ENCODE data around the gene ATXN7L1. TPM values are rescaled to one million over a fixed set of nuclear protein-coding genes. Genes with fewer than 3 reads are reported as not detected.

Gene ATXN7L1
- total RNA-seq, 1 donor from 2014 or later = 16.3 TPM

DNA sequence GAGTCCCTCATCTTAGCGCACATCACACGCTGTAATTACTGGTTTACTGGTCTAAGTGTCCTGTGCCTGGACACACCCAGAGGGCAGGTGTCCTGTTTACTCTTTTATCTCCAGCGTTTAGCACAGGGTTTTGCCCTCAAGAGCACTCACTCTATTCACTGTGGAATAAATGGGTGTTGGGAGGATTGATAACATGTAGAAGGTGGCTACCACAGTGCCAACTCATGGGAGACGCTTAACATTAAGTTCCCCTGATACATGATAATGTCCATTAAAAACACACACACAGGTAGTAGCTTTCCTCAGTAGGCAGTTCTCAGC lies 199.0 kb downstream of the ATXN7L1 start:
- no peak for DNase-seq (ENCODE audit: low spot score)

- DNase-seq (ENCODE audit: low spot score) = no peak
These were observed 200.4 kb downstream of the ATXN7L1 start for GRCh38 chr7:105675934-105676371.

GRCh38 chr7:105674200-105674920 lies 202.0 kb downstream of the ATXN7L1 start:
- no peak for DNase-seq (ENCODE audit: low spot score)

GRCh38 chr7:105673367-105674084 lies 202.9 kb downstream of the ATXN7L1 start:
- DNase-seq (ENCODE audit: low spot score) = peak; percentile 35

GRCh38 chr7:105672801-105673200 lies 203.6 kb downstream of the ATXN7L1 start:
- DNase-seq (ENCODE audit: low spot score) = no peak

DNA sequence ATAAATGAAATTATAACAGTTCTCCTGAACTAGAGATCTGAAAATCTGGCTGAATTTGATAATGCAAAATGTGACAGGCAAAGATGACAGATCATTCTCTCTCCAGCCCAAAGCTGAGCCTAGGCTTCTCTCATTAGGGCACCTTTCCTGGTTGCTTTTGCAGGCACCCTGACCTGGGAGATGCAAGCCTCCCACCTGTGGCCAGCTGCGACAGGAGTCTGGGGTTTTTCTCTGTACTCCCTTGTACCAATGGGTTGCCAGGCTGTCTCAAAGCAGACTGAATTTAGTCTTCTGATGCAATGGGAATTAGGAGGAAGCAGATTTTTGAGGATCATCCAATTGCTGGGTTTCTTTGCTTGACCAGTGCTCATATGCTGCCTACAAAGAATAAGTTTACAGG lies 210.1 kb downstream of the ATXN7L1 start:
- DNase-seq (ENCODE audit: low spot score) = no peak

- no peak for DNase-seq (ENCODE audit: low spot score)
These were observed 210.7 kb downstream of the ATXN7L1 start for GRCh38 chr7:105665684-105666083.

DNA sequence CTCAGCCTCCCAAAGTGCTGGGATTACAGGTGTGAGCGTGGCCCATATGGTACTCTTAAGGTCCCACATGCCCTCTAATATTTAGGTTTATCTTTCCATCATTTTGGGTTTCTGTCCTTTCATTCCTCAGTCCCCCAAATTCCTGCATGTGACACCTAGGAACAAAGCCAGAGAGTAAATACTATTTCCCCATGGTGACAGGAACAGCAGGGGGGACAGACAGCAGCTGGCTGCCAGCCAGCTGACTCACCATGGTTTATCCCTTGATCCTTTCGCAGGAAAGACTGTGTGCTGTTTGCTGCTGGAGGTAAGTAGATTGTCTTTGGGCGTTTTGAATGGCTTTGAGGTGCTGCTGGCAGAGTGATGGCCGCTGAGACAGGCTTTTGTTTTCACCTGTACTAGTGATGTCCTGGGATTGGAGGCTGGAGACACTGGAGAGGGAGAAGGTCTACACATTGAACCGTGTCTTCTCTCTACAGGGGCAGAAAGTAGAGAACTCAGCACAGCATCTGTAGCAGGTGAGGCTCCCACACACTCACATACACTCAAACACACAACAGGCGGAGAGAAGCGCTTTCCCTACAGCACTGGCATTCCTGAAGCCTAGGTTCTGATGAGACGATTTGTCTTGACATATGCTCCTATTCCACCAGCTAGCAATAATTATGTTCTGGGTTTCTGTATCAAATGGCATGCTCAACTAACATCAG lies 211.4 kb downstream of the ATXN7L1 start:
- no peak for DNase-seq (ENCODE audit: low spot score)

- no peak for DNase-seq (ENCODE audit: low spot score)
These were observed 213.4 kb downstream of the ATXN7L1 start for GRCh38 chr7:105662998-105663397.

DNA sequence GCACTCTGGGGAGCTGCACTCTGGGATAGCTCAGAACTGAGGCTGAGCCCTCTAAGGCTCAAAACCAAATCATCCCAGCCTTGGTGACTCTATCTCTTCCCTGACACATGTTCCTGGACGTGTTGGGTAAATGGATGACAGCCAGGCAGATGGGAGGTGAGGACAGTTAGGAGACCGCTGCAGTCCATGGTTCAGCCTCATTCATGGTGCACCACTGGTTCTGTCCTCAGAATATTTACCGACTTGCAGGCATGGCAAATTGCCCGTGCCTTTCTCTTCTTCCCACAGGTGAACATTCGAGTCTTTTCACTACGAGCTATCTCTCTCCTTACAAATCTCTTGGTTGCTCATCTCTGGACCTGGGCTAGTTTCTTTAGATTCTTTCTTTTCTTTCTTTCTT lies 214.8 kb downstream of the ATXN7L1 start:
- no peak for DNase-seq (ENCODE audit: low spot score)

DNA sequence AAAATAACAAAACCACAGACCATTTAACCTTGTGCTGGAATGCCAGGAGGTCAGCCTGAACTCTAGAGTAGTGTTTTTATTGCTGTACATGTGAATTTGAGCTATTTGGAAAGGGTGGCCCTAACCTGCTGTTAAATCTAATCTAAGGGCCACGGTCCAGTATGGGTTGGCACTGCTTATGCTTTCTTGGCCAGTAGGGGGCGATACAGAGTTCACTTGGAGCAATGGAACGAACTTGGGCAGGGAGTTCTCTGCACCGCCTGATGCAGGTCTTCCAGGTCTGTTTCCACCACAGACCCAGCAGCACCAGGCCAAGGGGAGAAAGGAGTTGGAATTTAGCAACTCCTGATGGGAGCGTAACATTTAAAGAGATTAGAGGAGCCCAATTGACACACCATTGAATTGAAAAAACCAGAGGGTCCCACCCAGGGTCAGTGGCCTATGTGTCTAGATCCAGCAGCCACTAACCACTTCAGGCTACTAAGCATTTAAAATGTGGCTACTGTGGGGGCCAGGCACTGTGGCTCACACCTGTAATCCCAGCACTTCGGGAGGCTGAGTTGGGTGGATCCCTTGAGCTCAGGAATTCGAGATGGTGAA lies 219.4 kb downstream of the ATXN7L1 start:
- peak; percentile 54 for DNase-seq (ENCODE audit: low spot score)

GRCh38 chr7:105655500-105656380 lies 220.7 kb downstream of the ATXN7L1 start:
- no peak for DNase-seq (ENCODE audit: low spot score)

- no peak for DNase-seq (ENCODE audit: low spot score)
These were observed 221.3 kb downstream of the ATXN7L1 start for GRCh38 chr7:105655067-105655466.

GRCh38 chr7:105654095-105654686 lies 222.2 kb downstream of the ATXN7L1 start:
- DNase-seq (ENCODE audit: low spot score) = no peak

DNA sequence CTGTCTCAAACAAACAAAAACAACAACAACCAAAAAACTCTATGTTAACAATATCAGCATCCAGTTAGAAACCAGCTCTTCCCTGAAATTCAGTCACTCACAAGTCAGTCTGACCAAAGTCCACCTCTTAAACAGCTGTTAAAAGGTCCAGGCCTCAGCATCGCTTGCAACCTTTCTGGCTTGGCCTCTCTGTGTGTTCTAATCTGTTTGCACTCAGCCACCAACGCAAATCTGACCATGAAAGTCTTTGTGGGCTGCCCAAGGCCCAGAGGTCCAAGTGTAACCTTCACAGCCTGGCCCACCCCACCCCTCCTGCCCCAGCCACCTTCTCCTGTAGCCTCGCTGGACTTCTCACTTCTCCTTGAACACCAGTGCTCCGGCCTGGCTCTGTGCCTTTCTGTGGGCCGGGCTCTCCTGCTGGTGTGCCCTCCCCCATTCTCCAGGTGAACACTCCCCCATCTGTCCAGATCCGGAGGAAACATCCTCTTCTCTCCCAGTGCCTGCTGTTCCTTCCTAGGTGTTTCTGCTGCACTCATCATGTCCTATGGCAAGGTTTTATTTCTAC lies 222.9 kb downstream of the ATXN7L1 start:
- no peak for DNase-seq (ENCODE audit: low spot score)

- peak; percentile 78 for DNase-seq (ENCODE audit: low spot score)
These were observed 223.9 kb downstream of the ATXN7L1 start for GRCh38 chr7:105652359-105652993.

- no peak for DNase-seq (ENCODE audit: low spot score)
These were observed 224.6 kb downstream of the ATXN7L1 start for GRCh38 chr7:105651798-105652197.

DNA sequence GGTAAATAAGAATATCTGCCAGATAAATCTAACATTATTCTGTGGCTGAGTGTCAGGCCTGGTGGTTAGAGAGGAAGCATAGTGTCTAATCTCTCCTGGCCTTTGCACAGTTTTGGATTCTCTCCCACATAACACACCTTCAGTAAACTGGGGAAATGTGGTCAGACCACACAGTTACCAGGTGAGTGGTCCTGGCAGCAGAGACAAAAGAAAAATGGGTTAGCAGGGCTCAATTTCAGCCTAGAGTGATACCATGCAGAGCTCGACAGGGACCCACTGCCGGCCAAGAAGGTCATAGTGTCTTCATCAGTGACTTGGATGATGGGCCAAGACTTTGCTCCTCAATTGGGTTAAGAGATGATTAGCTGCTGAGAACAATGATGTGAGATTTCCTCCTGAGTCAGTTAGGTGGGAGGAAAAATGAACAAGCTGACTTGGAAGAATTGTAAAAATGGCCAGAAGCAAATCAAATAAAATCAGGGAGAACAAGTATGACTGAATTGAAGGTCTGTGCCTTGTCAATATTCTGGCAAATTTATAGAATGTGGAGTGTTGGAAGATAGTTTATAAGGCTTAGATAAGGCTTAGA lies 225.9 kb downstream of the ATXN7L1 start:
- DNase-seq (ENCODE audit: low spot score) = no peak

- no peak for DNase-seq (ENCODE audit: low spot score)
These were observed 226.5 kb downstream of the ATXN7L1 start for GRCh38 chr7:105649727-105650381.
